MM.1S (cell line): ENCODE results near the gene ADARB2.

Experiments
- DNase-seq: peaks from one replicate; pipeline ENCODE4 v3.0.0-alpha.2; 2015
- H2AFZ ChIP-seq: fragments of 300-600 bp; sonication (generic); 2 replicates; pipeline ENCODE4 v1.6.0; 2016; ENCODE audit warnings: antibody characterized with exemption, low read length
- H3F3A ChIP-seq: fragments of 300-600 bp; sonication (generic); 2 replicates; pipeline ENCODE4 v1.6.1; 2016; ENCODE audit warnings: mild to moderate bottlenecking, antibody characterized with exemption, low read length, moderate library complexity, mixed read lengths; ENCODE audit not compliant: insufficient read depth
- H3K27ac ChIP-seq: fragments of 300-600 bp; sonication (generic); 2 replicates; pipeline ENCODE4 v1.5.1; 2016; ENCODE audit warnings: mild to moderate bottlenecking, low read length
- H3K27me3 ChIP-seq: fragments of 300-600 bp; sonication (generic); replicated peaks from 2 replicates; pipeline ENCODE4 v1.6.0; 2016; ENCODE audit warnings: low read length; ENCODE audit not compliant: insufficient read depth
- H3K36me3 ChIP-seq: fragments of 300-600 bp; sonication (generic); replicated peaks from 2 replicates; pipeline ENCODE4 v1.6.1; 2016; ENCODE audit warnings: mild to moderate bottlenecking, low read length, mixed read lengths; ENCODE audit not compliant: insufficient read depth
- H3K4me1 ChIP-seq: fragments of 300-600 bp; sonication (generic); 2 replicates; pipeline ENCODE4 v1.6.1; 2016; ENCODE audit warnings: low read length, mixed read lengths
- H3K4me2 ChIP-seq: fragments of 300-600 bp; sonication (generic); 2 replicates; pipeline ENCODE4 v1.6.0; 2016; ENCODE audit warnings: low read depth, low read length
- H3K4me3 ChIP-seq: fragments of 300-600 bp; sonication (generic); 2 replicates; pipeline ENCODE4 v1.5.1; 2016; ENCODE audit warnings: low read length, mixed read lengths
- H3K79me2 ChIP-seq: fragments of 300-600 bp; sonication (generic); 2 replicates; pipeline ENCODE4 v1.6.1; 2016; ENCODE audit warnings: mixed run types, low read length, mixed read lengths
- H3K9ac ChIP-seq: fragments of 300-600 bp; sonication (generic); 2 replicates; pipeline ENCODE4 v1.6.1; 2016; ENCODE audit warnings: low read length, mixed read lengths
- H3K9me2 ChIP-seq: fragments of 300-600 bp; sonication (generic); replicated peaks from 2 replicates; pipeline ENCODE4 v1.6.1; 2016; ENCODE audit warnings: mild to moderate bottlenecking, low read length, mixed read lengths; ENCODE audit not compliant: insufficient read depth
- H3K9me3 ChIP-seq: fragments of 300-600 bp; sonication (generic); replicated peaks from 2 replicates; pipeline ENCODE4 v1.6.1; 2016; ENCODE audit warnings: mild to moderate bottlenecking, low read length, mixed read lengths; ENCODE audit not compliant: insufficient read depth
- H4K20me1 ChIP-seq: fragments of 300-600 bp; sonication (generic); 2 replicates; pipeline ENCODE4 v1.6.1; 2016; ENCODE audit warnings: mild to moderate bottlenecking, low read length, moderate library complexity, mixed read lengths; ENCODE audit not compliant: insufficient read depth
- EZH2 ChIP-seq: fragments of 300-600 bp; sonication (generic); optimal IDR thresholded peaks from 2 replicates; pipeline ENCODE3; 2017; ENCODE audit warnings: low read depth, mild to moderate bottlenecking, antibody characterized with exemption, low read length, mixed read lengths
- EZH2phosphoT487 ChIP-seq: fragments of 300-600 bp; sonication (generic); IDR thresholded peaks from 2 replicates; pipeline ENCODE4 v1.6.1; 2018; ENCODE audit warnings: antibody characterized with exemption, low read length
- TF ChIP-seq, protein P1 (sequence below): fragments of 300-600 bp; sonication (generic); IDR thresholded peaks from 2 replicates; pipeline ENCODE4 v1.5.1; 2016; ENCODE audit warnings: antibody characterized with exemption, low read length, mixed read lengths

The ADARB2 gene

DNA sequence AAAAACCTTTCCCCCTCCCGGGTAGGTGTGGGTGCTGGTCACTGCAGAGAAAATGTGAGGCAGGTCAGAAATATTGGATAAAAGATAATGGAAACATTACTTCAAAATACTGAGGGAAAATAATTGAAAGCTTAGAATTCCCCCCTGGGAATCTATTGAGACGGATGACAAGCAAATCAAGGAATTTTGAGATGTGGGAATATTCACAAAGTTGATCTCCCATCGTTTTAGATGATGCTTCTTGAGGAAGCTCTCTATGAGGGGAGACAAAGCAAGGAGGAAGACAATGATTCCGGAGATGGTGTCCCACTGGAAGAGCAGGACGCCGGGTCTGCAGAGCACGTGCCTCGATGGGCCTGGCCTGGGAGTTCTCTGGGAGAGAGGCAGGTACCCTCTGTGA is 470.2 kb downstream of the ADARB2 start:
- Histone ChIP-seq H4K20me1 (no peaks in the 10 kb centered on the region), H3K27ac (no peak overlapping the region), H3K27me3 (no peaks in the 10 kb centered on the region; the same call in 1 of the 2 replicates), H3K36me3 (no peaks in the 10 kb centered on the region), H3K4me1 (no peaks in the 10 kb centered on the region), H2AFZ (no peak overlapping the region), H3K4me2 (no peak overlapping the region), H3K9ac (no peak overlapping the region), H3K4me3 (no peak overlapping the region), H3K79me2 (no peaks in the 10 kb centered on the region), H3K9me2 (no peaks in the 10 kb centered on the region), H3F3A (no peaks in the 10 kb centered on the region), H3K9me3 (no peaks in the 10 kb centered on the region)
- no peak for DNase-seq
- TF ChIP-seq, protein P1, sequence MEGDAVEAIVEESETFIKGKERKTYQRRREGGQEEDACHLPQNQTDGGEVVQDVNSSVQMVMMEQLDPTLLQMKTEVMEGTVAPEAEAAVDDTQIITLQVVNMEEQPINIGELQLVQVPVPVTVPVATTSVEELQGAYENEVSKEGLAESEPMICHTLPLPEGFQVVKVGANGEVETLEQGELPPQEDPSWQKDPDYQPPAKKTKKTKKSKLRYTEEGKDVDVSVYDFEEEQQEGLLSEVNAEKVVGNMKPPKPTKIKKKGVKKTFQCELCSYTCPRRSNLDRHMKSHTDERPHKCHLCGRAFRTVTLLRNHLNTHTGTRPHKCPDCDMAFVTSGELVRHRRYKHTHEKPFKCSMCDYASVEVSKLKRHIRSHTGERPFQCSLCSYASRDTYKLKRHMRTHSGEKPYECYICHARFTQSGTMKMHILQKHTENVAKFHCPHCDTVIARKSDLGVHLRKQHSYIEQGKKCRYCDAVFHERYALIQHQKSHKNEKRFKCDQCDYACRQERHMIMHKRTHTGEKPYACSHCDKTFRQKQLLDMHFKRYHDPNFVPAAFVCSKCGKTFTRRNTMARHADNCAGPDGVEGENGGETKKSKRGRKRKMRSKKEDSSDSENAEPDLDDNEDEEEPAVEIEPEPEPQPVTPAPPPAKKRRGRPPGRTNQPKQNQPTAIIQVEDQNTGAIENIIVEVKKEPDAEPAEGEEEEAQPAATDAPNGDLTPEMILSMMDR, result no peak
- TF ChIP-seq EZH2, result no peak

DNA sequence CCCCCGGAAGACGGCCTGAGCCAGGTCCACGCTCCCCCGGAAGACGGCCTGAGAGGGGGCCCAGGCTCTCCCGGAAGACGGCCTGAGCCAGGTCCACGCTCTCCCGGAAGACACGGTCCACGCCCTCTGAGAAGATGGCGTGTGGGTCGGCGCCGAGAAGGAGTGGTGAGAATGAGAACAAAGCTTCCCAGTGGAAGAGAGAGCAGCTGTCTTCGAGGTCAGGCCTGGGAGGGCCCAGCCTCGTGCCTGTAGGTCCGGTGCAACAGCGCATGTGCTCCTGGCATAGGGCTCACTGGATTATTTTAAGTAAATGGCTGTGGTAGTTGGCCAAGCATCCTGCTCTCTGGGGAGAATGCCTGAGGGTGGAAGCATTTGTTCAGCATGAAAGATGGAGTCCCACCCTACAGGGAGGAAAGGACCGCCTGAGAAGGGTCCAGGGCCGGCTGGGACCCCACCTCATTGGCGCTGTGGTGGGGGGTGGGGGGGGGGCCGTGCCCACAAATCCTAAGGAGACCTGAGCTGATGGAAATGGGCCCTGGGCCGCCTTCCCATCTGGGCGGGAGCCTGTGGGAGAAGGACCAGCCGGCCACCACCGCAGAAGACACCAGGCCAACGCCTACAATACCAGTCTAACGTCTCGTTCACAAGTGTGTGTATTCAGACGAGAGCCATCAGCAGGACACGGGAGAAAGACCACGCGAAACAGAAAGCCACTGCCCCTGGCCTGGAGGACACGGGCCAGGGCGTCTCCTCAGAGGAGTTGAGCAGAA is 471.1 kb downstream of the ADARB2 start:
- H2AFZ ChIP-seq, result no peak overlapping the region

DNA sequence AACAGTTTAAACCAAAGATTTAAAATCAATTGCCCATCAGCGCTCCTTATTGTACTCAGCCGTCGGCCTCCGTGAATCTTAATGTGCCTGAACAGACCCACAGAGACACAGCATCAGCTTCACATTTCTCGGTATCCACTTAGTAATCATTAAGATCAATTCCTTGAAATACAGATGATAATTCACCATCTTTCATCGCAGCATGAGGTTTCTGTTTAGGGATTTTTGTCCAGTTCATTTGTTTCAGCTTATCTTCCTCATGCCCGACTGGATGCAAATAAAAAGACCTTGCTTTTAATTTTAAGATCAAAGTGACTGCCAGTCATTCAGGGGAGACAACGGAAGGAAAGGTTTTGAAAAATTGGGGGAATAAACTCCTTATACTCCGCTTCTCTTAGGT is 473.3 kb downstream of the ADARB2 start:
- no peak overlapping the region for H3K9ac ChIP-seq

More for the DNA sequence above, 471.1 kb downstream of the ADARB2 start:
- Histone ChIP-seq H3K9me3 (no peaks in the 10 kb centered on the region), H3K9me2 (no peaks in the 10 kb centered on the region), H3K27me3 (no peaks in the 10 kb centered on the region; the same call in 1 of the 2 replicates), H3K9ac (no peak overlapping the region), H3K79me2 (no peaks in the 10 kb centered on the region), H4K20me1 (no peaks in the 10 kb centered on the region), H3K4me2 (no peak overlapping the region), H3K36me3 (no peaks in the 10 kb centered on the region), H3K4me3 (no peak overlapping the region), H3F3A (no peaks in the 10 kb centered on the region), H3K4me1 (no peaks in the 10 kb centered on the region), H3K27ac (no peak overlapping the region)
- DNase-seq, result no peak
- TF ChIP-seq EZH2 (no peak), EZH2phosphoT487 (no peak)
- TF ChIP-seq, protein P1, result no peak

More for the DNA sequence above, 473.3 kb downstream of the ADARB2 start:
- no peak for DNase-seq
- Histone ChIP-seq H2AFZ (no peak overlapping the region), H3K4me2 (no peak overlapping the region), H3K9me3 (no peaks in the 10 kb centered on the region), H3K4me3 (no peak overlapping the region), H3K27ac (no peak overlapping the region), H4K20me1 (no peaks in the 10 kb centered on the region), H3F3A (no peaks in the 10 kb centered on the region), H3K79me2 (no peaks in the 10 kb centered on the region), H3K4me1 (no peaks in the 10 kb centered on the region), H3K27me3 (no peaks in the 10 kb centered on the region; the same call in 1 of the 2 replicates), H3K9me2 (no peaks in the 10 kb centered on the region), H3K36me3 (no peaks in the 10 kb centered on the region)
- TF ChIP-seq EZH2 (no peak), EZH2phosphoT487 (no peak)
- TF ChIP-seq, protein P1, result no peak
